MM.1S (cell line): ENCODE measurements around the gene RBFA.

Source experiments
- CTCF ChIP-seq: fragments of 300-600 bp; sonication (generic); IDR thresholded peaks from 2 replicates; pipeline ENCODE4 v1.5.1; 2016; ENCODE audit warnings: antibody characterized with exemption, low read length, mixed read lengths
- EZH2 ChIP-seq: fragments of 300-600 bp; sonication (generic); optimal IDR thresholded peaks from 2 replicates; pipeline ENCODE3; 2017; ENCODE audit warnings: low read depth, mild to moderate bottlenecking, antibody characterized with exemption, low read length, mixed read lengths
- EZH2phosphoT487 ChIP-seq: fragments of 300-600 bp; sonication (generic); IDR thresholded peaks from 2 replicates; pipeline ENCODE4 v1.6.1; 2018; ENCODE audit warnings: antibody characterized with exemption, low read length

DNA sequence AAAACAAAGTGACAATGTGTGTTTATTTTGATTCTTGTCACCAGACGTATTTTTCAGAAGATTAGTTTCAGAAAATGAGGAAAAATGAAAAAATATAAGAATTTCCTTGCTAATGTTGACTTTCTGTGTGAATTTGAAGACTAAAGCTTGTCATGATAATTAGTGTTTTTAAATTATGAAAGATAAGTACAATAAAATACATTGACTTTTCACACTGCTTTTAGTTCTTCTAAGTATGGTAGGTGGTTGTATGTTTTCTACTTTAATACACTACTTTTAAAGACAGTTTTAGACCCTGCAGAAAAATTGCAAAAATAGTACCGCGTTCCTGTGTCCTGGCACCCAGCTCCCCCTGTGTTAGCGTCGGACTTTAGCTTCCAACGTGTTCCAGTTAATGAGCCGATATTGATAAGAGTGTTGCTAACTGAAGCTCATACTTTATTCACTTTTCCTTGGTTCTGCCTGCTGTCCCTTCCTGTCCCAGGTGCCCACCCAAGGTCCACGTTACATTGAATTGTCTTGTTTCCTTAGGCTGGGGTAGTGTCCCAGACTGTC lies 695 bp downstream of the RBFA start:
- TF ChIP-seq EZH2 (no peak), CTCF (no peak), EZH2phosphoT487 (no peak)
